SIG-M5 treated with dmso at 0.1 percent for 504 hours (cell line): ENCODE results near the gene LCE4A.
"Not testable (repeated sequence)": the region's sequence is repeated elsewhere in the genome, so short reads cannot be mapped to it uniquely, and the experiment has no call there.

Experiments used
- DNase-seq: peaks from one replicate; lab custom pipeline; 2025; ENCODE audit not compliant: unreplicated experiment; lab: John Stamatoyannopoulos, UW

LCE4A gene

GRCh38 chr1:152707860-152708259 is at the start of gene LCE4A:
LCE4A (plus strand) TSS chr1:152708160; CDS start chr1:152709076, 916 bp downstream.
- DNase-seq, result no peak

- no peak for DNase-seq
Observed at GRCh38 chr1:152658649-152659048, 49.3 kb upstream of the LCE4A start.

DNA sequence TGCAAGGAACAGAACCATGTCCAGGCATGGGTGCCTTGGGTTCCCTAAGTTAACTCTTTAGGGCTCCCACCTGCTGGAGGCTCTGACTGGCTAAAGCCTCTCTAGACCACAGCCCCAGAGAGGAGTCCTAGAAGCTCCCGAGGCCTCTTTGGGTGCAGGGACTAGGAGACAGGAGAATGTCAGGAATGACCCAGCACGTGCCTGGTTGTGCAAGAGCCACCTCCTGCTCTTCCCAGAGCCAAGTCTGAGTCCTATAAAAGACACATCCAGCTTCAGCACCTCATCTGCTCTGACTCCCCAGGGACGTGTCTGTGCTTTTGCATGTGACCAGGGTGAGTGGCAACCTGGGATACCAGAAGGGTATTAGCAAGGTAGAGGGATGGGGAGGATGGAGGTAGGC is 44.9 kb upstream of the LCE4A start, which contains the start of gene LCE2D:
LCE2D (plus strand) TSS at position 283 of the 400 bp plus-strand sequence. CDS start 726 bp downstream, outside the sequence.
- no peak for DNase-seq

- not testable (repeated sequence) for DNase-seq
Observed at GRCh38 chr1:152666171-152666570, 41.8 kb upstream of the LCE4A start.

DNA sequence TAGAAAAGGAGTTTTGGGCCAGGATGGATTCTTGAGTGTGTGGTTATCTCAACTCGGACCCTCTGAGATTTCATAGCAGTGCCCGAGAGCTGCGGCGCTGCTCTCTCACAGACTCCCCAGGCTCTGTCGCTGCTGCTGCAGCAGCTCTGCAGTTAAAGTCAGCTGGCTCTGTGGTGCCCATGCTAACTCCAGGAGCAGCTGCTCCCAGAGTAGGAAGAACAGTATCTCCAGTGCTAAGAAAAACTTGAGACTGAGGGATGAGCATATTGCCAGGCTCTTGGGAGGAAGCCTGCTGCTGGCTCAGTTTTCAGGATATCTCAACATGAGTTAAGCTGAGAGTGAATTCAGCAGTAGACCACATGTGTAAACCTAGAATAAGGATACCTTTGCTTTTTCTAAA is 40.3 kb upstream of the LCE4A start:
- DNase-seq, result no peak

GRCh38 chr1:152673016-152673415 is 34.9 kb upstream of the LCE4A start:
- DNase-seq, result no peak

DNA sequence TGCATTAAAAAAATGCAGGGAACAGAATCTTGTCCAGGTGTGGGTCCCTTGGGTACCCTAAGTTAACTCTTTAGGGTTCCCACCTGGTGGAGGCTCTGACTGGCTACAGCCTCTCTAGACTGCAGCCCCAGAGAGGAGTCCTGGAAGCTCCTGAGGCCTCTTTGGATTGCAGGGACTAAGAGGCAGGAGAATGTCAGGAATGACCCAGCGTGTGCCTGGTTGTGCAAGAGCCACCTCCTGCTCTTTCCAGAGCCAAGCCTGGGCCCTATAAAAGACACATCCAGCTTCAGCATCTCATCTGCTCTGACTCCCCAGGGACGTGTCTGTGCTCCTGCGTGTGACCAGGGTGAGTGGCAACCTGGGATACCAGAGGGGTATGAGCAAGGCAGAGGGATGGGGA is 33.0 kb upstream of the LCE4A start, which contains the start of gene LCE2C:
LCE2C (plus strand) TSS at position 297 of the 400 bp plus-strand sequence. CDS start 737 bp downstream, outside the sequence.
- DNase-seq, result not testable (repeated sequence)

GRCh38 chr1:152679459-152679858 is 28.5 kb upstream of the LCE4A start:
- DNase-seq, result no peak

DNA sequence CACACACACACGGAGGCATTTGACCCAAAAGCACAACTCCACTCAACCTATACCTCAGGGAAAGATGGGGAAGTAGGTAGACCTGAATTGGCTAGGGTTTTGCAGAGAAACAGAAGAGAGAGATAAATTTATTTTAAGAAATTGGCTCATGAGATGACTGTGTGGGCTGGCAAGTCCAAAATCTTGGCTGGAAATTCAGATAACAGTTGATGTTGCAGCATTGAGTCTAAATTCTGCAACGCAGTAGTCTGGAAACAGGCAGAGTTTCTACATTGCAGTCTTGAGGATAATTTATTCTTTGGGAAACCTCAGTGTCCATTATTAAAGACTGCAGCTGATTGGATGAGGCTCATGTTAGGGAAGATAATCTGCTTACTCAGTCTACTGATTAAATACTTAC is 26.3 kb upstream of the LCE4A start:
- no peak for DNase-seq

GRCh38 chr1:152683846-152684245 is 24.1 kb upstream of the LCE4A start:
- no peak for DNase-seq

DNA sequence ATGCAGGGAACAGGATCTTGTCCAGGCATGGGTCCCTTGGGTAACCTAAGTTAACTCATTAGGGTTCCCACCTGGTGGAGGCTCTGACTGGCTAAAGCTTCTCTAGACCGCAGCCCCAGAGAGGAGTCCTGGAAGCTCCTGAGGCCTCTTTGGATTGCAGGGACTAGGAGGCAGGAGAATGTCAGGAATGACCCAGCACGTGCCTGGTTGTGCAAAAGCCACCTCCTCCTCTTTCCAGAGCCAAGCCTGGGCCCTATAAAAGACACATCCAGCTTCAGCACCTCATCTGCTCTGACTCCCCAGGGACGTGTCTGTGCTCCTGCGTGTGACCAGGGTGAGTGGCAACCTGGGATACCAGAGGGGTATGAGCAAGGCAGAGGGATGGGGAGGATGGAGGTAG is 22.1 kb upstream of the LCE4A start, which contains the start of gene LCE2B:
LCE2B (plus strand) TSS at position 301 of the 400 bp plus-strand sequence. CDS start 721 bp downstream, outside the sequence.
- not testable (repeated sequence) for DNase-seq

GRCh38 chr1:152697701-152698600 is 10.0 kb upstream of the LCE4A start, which contains the start of gene LCE2A:
LCE2A (plus strand) TSS chr1:152698345; CDS start chr1:152698902, 557 bp downstream.
- DNase-seq, result no peak

- DNase-seq, result no peak
Observed at GRCh38 chr1:152699746-152700145, 8.2 kb upstream of the LCE4A start.

DNA sequence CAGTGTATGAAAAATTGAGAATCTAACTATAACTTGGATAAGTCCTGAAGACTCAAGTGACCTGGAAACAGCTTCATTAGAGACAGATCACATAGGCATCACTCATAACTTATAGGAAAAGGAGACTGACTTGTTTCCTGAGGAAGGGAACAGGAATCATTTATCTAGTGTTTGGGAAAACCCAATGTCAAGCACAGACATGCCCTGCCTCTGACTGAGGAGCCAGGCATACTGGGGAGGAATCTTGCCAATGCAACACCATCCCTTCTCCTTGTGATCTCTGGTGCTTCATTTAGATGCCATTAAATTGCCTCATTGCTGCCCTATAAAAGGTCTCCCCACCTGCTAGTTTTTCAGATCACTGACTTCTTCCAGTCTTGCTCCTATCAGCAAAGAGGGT is 10.3 kb downstream of the LCE4A start:
- DNase-seq, result no peak

DNA sequence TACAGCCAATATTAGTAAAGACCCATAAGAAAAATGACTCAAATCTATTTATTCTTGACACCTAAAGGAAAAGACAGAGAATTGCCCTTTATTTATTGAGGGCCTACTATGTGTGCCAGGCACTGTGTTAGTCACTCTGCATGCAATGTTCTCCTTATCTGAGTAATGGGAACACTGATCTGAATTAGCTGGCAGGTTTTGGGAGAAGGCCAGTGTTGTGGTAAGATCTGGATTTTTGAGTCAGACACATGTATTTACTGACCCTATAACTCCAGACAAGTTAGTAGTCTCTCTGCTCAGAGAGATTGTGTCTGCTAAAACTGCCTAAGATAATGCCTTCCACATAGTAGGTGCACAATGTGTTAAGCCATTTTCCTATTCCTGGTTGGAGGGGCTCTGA is 17.3 kb downstream of the LCE4A start:
- no peak for DNase-seq

GRCh38 chr1:152728986-152729385 is 21.0 kb downstream of the LCE4A start:
- no peak for DNase-seq

GRCh38 chr1:152735648-152736047 is 27.7 kb downstream of the LCE4A start:
- DNase-seq, result peak; percentile 3

DNA sequence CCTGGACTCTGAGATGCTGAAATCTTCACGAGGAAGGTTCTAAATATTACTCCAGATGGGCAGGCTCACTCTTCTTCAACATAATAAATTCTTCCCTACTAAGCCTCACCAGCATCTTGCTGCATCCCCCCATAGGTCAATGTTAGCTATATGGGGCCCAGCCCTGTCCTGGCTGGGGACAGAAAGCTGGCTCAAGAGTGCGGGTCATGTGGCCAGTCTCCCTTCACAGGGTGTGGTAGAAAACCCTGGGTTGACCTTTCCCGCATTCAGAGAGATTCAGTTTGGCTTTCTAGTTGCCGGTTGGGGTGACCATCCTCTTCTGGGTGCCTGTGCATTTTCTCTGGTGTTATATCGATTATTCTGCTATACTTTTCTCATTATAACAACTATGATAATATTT is 30.0 kb downstream of the LCE4A start:
- no peak for DNase-seq

GRCh38 chr1:152739841-152740240 is 31.9 kb downstream of the LCE4A start:
- DNase-seq, result no peak

- DNase-seq, result no peak
Observed at GRCh38 chr1:152741656-152742055, 33.7 kb downstream of the LCE4A start.

- DNase-seq, result no peak
Observed at GRCh38 chr1:152743371-152744145, 35.6 kb downstream of the LCE4A start.
